Activated CD4-positive, alpha-beta T cell treated with anti-CD3 and anti-CD28 coated beads, Interleukin-2, amount 10 ng/mL, durations not matched to agents 24 days and 14 days (primary cell): ENCODE measurements around the gene CELF2. TPM values are rescaled to one million over a fixed set of nuclear protein-coding genes. Genes with fewer than 3 reads are reported as not detected.

ENCODE experiments used
- DNase-seq: peaks from one replicate; pipeline ENCODE4 v3.0.0; 2022
- H3K27ac Mint-ChIP-seq: one replicate; pipeline ENCODE4 v1.8.0; 2022; ENCODE audit warnings: mild to moderate bottlenecking, mixed read lengths
- H3K27me3 Mint-ChIP-seq: one replicate; pipeline ENCODE4 v1.8.0; 2022; ENCODE audit warnings: mixed read lengths
- H3K36me3 Mint-ChIP-seq: one replicate; pipeline ENCODE4 v1.8.0; 2022; ENCODE audit warnings: low read depth, mild to moderate bottlenecking, mixed read lengths
- H3K4me1 Mint-ChIP-seq: one replicate; pipeline ENCODE4 v1.8.0; 2021; ENCODE audit warnings: mixed read lengths
- H3K4me3 Mint-ChIP-seq: one replicate; pipeline ENCODE4 v1.8.0; 2022; ENCODE audit warnings: mild to moderate bottlenecking, moderate library complexity, mixed read lengths
- H3K9me3 Mint-ChIP-seq: one replicate; pipeline ENCODE4 v1.8.0; 2021; ENCODE audit warnings: mixed read lengths
- intact Hi-C: fragments of 100-400 bp; cut with micrococcal nuclease; formaldehyde crosslinking; loops from one replicate; pipeline ENCODE4 v1.15.1; 2023
- total RNA-seq: library from RNA; stranded (reverse); gene quantifications from 2 replicates; pipeline ENCODE4 v1.2.3, GENCODE V29; 2022

Gene CELF2
- total RNA-seq, 1 donor from 2014 or later: 95.5 TPM

DNA sequence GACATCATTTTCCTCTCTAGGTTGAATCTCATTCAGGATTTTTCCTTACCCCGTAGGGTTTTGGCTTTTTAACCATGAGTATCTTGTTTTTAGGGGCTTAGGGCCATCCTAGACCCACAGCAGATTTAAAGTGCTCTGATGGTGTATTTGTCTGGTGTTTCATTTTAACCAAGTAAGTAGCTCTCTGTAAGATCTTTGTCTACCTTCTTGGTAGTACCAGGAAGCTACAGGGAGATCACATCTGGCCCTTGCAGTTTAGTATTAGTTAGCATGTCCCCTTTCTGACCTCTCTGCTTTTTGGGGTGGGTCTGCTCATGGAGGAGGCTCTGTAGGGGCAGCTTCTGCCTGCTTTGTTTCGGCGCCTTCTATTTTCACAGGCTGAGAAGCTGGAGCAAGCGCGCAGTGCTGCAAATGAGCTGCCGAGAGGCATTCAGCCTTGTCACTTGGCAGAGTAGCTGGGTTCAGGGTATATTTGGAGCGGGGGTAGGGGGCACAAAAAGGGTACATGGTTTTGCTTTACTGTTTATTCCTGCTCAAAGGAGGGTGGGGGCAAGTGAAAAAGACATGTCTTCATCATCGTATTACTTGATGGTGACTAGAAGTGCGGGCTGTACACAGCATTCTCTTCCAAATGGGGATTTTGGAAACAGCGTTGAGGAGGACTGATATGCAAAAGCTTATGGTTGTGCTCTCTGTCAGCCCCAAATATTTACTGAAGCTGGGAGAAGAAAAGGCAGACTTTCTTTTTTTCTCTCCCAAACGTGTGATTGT is 146.3 kb downstream of the CELF2 start:
- intact Hi-C loops: loop anchor here (1.0 kb wide), 5 partner anchors 7 to 71 kb away; no protein-coding TSS in a partner anchor
- Mint-ChIP-seq H3K36me3 (peaks cover 13% of the 10 kb centered on the region), H3K27me3 (no peaks in the 10 kb centered on the region), H3K9me3 (no peaks in the 10 kb centered on the region), H3K4me3 (no peak overlapping the region), H3K27ac (peak overlapping the region; percentile 96), H3K4me1 (peaks cover 43% of the 10 kb centered on the region)
- peak; percentile 83 for DNase-seq

DNA sequence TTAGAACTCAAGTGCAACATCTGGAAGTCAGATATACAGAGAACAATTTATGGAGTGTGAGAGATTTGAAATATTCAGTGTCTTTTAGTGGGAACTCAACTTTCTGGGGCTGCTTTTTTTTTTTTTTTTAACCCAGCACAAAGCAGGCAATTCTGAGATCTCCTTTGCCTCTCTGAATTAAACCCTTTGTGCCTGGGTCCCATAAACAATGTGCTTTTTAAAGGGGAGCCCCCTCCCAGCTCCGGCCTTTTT is 146.8 kb downstream of the CELF2 start:
- Mint-ChIP-seq H3K27ac (peak overlapping the region; percentile 96), H3K27me3 (no peaks in the 10 kb centered on the region), H3K36me3 (peaks cover 13% of the 10 kb centered on the region), H3K4me3 (no peak overlapping the region), H3K4me1 (peaks cover 43% of the 10 kb centered on the region), H3K9me3 (no peaks in the 10 kb centered on the region)
- intact Hi-C loops: loop anchor here (1.0 kb wide), 2 partner anchors 45 to 71 kb away; no protein-coding TSS in a partner anchor
- no peak for DNase-seq

DNA sequence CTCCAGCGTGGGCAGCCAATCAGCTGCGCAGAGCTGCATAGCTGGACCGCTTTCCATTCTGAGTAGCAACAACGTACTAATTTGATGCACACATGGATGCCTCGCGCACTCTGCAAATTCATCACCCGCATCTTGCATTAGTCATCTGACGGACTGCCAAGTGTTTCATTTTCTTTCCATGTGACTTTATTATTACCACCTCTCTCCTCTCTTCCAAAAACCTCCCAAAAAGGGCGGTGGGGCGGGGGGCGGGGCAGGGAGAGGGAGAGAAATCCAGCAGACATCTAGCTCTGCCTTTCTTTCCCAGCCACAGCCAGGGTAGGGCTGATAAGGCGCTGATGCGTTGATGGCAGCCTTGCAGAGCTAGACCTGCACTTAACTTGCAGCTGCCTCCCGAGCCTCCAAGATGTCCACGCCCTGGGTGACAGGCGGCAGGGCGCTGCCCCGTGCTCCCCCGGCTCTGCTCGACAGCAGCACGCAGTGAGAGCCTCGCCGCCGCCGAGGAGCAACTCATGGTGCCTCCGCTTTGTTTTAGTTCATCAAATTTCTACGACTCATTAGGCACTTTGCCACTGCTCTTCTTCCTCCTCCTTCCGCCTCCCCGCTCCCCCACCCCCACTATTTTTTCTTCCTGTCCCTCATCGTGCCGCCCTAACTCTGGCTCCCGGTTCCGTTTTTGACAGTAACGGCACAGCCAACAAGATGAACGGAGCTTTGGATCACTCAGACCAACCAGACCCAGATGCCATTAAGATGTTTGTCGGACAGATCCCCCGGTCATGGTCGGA is 147.3 kb downstream of the CELF2 start:
- intact Hi-C loops: loop anchor here (1.0 to 5.0 kb wide), 4 partner anchors 44 to 148 kb away; partner anchors contain the start of gene CELF2
- H3K27ac Mint-ChIP-seq: peak overlapping the region; percentile 96
- peaks cover 13% of the 10 kb centered on the region for H3K36me3 Mint-ChIP-seq
- peaks cover 40% of the 10 kb centered on the region for H3K4me1 Mint-ChIP-seq
- no peaks in the 10 kb centered on the region for H3K27me3 Mint-ChIP-seq
- no peak overlapping the region for H3K4me3 Mint-ChIP-seq
- DNase-seq: peak; percentile 90
- H3K9me3 Mint-ChIP-seq: no peaks in the 10 kb centered on the region

DNA sequence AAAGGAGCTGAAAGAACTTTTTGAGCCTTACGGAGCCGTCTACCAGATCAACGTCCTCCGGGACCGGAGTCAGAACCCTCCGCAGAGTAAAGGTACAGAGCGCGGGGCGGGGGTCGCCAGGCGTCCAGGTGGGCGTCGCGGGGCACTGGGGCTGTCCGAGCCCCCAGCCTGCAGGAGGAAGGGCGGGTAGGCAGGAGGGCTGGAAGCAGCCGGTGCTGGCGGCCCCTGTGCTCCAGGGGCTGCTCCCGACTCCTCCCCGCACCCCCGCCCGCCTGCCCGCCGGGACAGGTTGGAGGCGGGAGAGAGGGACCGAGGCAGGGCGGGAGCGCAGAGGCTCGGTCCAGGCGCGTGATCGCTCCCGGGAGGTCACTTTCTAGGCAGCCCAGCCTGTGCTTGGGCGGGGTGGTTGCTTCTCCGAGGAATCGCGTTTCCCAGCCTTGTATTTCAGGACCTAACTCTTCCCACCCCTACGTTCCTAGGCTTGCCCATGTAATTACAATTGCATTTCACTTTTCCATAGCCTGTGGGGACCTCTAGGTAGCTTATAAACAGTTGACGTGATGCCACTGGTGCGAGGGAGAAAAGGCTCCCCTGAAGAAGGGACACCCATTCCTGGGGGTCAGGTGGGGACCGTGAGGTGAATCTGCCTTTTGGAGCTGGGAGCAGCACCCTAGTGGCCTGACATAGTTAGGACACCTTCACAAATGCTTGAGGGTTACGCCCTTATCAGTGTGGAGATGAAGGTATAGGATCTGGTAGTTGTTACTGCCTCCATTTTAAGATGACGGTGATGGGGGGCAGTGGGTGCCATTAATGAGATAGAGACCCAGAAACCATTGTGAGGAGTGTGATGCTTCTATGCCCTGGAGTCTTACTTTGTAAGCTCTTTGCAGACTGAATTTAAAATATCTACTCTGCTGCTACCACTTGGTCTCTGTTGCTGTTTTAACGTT is 148.2 kb downstream of the CELF2 start:
- no peaks in the 10 kb centered on the region for H3K27me3 Mint-ChIP-seq

DNA sequence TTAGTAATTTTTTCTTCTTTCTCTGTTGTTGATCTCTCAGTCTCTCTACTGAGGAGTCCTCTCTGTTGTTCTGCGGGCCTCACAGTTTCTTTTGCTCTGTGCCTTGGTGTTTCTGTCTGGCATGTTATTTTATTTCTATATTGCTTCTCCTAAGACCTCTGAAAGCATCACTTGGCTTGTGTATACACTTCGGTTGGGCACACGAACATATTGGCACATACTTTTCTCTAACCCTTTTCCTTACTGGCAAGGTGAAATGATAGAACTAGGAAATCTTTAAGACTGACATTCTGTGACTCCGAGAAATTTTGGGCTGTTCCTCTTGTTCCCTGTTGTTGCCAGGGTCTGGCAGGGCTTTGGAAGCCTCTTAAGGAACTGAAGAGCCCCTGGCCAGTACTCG is 148.9 kb downstream of the CELF2 start:
- Mint-ChIP-seq H3K27ac (no peak overlapping the region), H3K27me3 (no peaks in the 10 kb centered on the region), H3K4me3 (no peak overlapping the region), H3K9me3 (no peaks in the 10 kb centered on the region), H3K36me3 (peaks cover 13% of the 10 kb centered on the region), H3K4me1 (peaks cover 35% of the 10 kb centered on the region)
- peak; percentile 72 for DNase-seq
- intact Hi-C loops: loop anchor here (1.0 to 5.0 kb wide), 4 partner anchors 12 to 149 kb away; partner anchors contain the start of gene CELF2

More for the DNA sequence above, 148.2 kb downstream of the CELF2 start:
- peaks cover 40% of the 10 kb centered on the region for H3K4me1 Mint-ChIP-seq
- DNase-seq: peak; percentile 92
- intact Hi-C loops: loop anchor here (1.0 to 5.0 kb wide), 4 partner anchors 12 to 149 kb away; partner anchors contain the start of gene CELF2
- H3K36me3 Mint-ChIP-seq: peaks cover 13% of the 10 kb centered on the region
- H3K27ac Mint-ChIP-seq: peak overlapping the region; percentile 96
- H3K4me3 Mint-ChIP-seq: no peak overlapping the region
- no peaks in the 10 kb centered on the region for H3K9me3 Mint-ChIP-seq

DNA sequence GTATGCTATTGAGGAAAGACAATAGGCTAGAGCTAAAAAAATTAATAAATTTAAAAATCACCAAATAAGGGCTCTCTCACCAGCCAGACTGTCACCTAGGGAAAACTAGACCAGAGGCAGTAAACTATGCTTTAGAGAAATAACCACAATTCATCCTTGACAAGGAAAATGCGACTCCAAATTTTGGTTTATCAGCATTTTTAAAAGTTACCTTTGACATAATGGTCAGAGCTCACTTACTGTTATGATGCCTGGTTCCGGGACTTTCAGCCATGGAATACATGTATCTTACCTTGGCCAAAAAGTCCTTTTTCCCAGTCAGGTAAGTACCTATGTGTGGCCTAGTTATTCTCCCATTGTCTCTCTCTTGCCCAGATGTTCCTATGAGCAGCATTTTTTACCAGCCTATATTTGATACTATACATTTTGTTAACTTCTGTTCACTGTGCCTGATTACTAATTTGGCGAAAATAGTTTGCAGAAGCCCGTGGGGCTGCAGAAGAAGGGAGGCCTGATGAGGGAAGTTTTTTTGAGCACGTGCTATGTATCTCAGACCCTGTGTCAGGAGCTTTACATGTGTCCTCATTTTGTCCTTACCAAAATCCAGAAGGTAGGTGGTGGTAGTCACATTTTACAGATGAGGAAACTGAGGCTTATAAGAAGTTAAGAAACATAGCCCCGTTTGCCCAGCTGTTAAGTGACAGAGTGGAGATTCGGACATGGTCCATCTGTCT is 149.7 kb downstream of the CELF2 start:
- intact Hi-C loops: loop anchor here (2.0 to 5.0 kb wide), 3 partner anchors 55 to 150 kb away; partner anchors contain the start of gene CELF2
- peaks cover 30% of the 10 kb centered on the region for H3K4me1 Mint-ChIP-seq
- no peak for DNase-seq
- no peak overlapping the region for H3K27ac Mint-ChIP-seq
- H3K9me3 Mint-ChIP-seq: no peaks in the 10 kb centered on the region
- no peak overlapping the region for H3K4me3 Mint-ChIP-seq
- H3K27me3 Mint-ChIP-seq: no peaks in the 10 kb centered on the region
- H3K36me3 Mint-ChIP-seq: peaks cover 16% of the 10 kb centered on the region

DNA sequence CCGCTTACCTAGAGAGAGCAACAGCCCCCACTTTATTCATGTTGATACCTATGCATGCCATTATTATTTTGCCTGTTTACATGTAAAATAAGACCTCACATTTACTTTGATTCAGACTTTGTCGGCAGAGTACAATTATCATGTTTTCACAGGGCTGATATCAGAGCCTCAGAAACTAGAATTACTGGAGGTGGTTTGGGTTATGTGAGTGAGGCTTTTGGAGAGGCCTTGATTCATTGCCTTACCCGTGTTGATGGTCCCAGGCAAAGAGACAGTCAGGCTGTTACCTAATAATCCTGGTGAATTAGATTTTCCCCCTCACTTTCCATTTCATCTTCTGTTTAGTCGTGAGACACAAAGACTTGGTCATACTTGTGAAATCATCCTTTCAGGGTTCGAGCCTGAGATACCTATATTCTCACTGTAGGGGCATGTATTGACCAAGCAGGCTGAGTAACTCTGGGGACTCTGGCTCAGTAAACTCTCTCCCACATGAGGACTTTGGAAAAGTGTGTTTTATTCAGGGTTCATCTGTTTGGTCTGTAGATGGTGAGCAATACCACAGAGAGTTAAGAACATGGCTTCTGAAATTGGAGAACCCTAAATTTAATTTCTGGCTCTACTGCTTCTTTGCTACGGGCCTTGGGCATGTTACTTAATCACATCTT is 150.9 kb downstream of the CELF2 start:
- intact Hi-C loops: loop anchor here (1.0 to 5.0 kb wide), 3 partner anchors 67 to 151 kb away; partner anchors contain the start of gene CELF2

DNA sequence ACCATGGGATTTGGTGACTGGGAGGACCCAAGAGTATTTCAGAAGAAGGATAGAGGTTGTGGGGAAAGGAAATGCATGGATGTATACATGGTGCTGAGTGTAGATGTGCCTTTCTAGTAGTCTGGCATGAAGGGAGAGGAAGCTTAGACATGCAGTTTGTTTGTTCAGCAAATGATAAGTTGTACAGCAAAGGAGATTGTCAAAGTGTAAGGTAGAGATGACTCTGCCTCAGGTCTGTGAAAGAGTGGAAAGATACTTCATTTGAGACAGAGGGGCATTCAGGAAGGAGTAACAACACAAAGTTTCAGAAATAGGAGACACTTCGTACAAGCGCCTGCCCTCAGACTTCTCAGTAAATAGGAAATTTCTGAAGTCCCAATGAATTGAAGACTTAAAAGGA is 152.3 kb downstream of the CELF2 start:
- Mint-ChIP-seq H3K4me1 (peaks cover 35% of the 10 kb centered on the region), H3K27me3 (no peaks in the 10 kb centered on the region), H3K27ac (no peak overlapping the region), H3K36me3 (peaks cover 37% of the 10 kb centered on the region), H3K9me3 (no peaks in the 10 kb centered on the region), H3K4me3 (no peak overlapping the region)
- intact Hi-C loops: loop anchor here (1.0 to 10.0 kb wide), 5 partner anchors 8 to 875 kb away; partner anchors contain the start of genes CELF2 and UPF2
- DNase-seq: no peak

More for the DNA sequence above, 150.9 kb downstream of the CELF2 start:
- no peaks in the 10 kb centered on the region for H3K9me3 Mint-ChIP-seq
- H3K27ac Mint-ChIP-seq: no peak overlapping the region
- peaks cover 24% of the 10 kb centered on the region for H3K36me3 Mint-ChIP-seq
- H3K27me3 Mint-ChIP-seq: no peaks in the 10 kb centered on the region
- peaks cover 31% of the 10 kb centered on the region for H3K4me1 Mint-ChIP-seq
- peak; percentile 63 for DNase-seq
- no peak overlapping the region for H3K4me3 Mint-ChIP-seq

DNA sequence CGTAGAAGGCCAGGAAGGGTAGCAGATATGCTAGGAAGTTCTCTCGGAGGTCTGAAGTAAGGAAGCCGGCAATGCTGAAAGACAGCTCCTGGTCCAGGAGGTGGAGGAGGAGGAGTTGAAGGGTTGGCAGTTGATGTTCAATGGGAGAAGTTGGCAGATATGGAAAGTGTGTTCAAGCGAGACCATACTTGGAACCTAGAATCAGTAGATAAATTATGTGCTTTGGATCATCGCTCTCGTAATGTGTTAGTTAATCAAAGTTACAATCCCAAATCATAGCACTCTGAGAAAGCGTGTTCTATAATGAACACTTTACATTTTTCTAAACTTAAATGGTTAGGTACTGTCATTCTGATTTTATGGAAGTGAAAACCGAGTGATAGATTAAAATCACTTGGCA is 152.9 kb downstream of the CELF2 start:
- Mint-ChIP-seq H3K9me3 (no peaks in the 10 kb centered on the region), H3K27ac (no peak overlapping the region), H3K4me1 (peaks cover 41% of the 10 kb centered on the region), H3K36me3 (peaks cover 42% of the 10 kb centered on the region), H3K27me3 (no peaks in the 10 kb centered on the region), H3K4me3 (no peak overlapping the region)
- no peak for DNase-seq
- intact Hi-C loops: loop anchor here (1.0 to 10.0 kb wide), 3 partner anchors 8 to 874 kb away; partner anchors contain the start of gene UPF2

DNA sequence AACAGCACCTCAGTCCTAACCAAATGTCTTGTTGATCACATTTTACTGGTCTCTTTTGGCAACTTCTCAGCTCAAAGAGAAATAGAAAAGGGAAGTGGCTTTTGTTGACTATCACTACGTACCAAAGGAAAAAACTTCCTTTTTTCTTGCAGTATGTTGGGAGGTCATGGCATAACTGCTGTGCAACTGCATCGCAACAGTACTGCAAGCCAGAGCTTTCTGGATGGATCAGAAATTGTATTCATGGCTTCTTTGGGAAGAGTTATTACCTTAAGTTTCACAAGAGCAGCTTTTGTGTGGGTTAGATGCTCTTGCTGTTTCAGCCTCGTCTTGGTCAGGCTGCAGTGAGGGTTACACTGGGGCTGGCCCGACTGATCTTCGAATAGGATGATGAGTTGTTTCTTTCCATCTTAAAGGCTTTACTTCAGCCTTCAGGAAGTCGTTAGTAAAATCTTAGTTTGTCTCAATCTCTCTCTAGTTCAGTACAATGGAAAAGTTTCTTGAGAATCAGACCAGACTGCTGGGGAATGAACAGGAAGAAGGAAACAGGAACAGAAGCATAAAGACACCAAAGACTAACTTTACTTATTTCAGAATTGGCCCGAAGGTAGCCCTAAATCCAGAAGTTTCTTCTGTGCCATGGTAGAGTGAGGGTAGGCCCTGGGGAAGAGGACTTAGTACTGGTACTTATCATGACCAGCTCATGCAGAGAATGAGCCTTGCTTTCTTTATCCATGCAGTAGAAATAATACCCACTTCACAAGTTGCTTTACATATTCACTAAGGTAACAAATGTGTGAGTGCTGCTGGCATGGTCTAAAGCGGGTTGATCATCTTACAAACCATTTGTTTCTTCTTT is 153.6 kb downstream of the CELF2 start:
- Mint-ChIP-seq H3K4me3 (no peak overlapping the region), H3K27me3 (no peaks in the 10 kb centered on the region), H3K27ac (no peak overlapping the region), H3K4me1 (peaks cover 47% of the 10 kb centered on the region), H3K36me3 (peaks cover 45% of the 10 kb centered on the region), H3K9me3 (no peaks in the 10 kb centered on the region)
- intact Hi-C loops: loop anchor here (1.0 to 10.0 kb wide), 4 partner anchors 7 to 874 kb away; partner anchors contain the start of gene UPF2
- peak; percentile 78 for DNase-seq

DNA sequence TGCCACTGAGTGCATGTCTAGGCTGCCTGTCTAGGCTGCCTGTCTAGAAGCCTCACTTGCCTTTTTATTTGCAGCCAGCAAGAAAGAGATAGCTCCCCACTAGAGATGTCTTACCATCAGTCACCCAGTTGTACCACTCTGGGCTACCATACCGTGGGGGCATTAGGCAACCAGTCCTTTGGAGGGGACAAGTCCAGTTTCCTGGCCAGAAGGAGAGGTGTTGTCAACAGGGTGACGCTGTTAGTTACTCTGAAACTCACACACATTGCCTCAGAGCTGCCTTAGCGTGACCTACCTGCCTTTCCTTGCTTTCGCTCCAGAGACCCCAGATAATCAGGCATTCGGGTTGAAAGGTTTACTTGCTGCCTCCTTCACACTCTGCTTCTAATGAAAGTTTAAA is 155.4 kb downstream of the CELF2 start:
- H3K36me3 Mint-ChIP-seq: peaks cover 41% of the 10 kb centered on the region
- intact Hi-C loops: loop anchor here (10.0 kb wide), 1 partner anchor 872 kb away; the partner anchor contains the start of gene UPF2
- no peak overlapping the region for H3K4me3 Mint-ChIP-seq
- no peak for DNase-seq
- peaks cover 58% of the 10 kb centered on the region for H3K4me1 Mint-ChIP-seq
- no peaks in the 10 kb centered on the region for H3K9me3 Mint-ChIP-seq
- H3K27ac Mint-ChIP-seq: peak overlapping the region; percentile 94
- no peaks in the 10 kb centered on the region for H3K27me3 Mint-ChIP-seq
